Keratinocyte (primary cell): ENCODE measurements around the gene FLNB. TPM values are rescaled to one million over a fixed set of nuclear protein-coding genes. Genes with fewer than 3 reads are reported as not detected.

Experiments
- DNase-seq: peaks from one replicate; pipeline ENCODE4 v3.0.0-alpha.2; 2011; ENCODE audit warnings: low read depth, missing footprints, low spot score
- FAIRE-seq: peaks from 2 replicates; lab custom pipeline; 2011; peaks lifted over from hg19 to GRCh38; lab: Jason Lieb, UNC
- H2AFZ ChIP-seq: 2 replicates; pipeline ENCODE4 v1.6.0; 2012; ENCODE audit warnings: low read length, control low read depth, inconsistent platforms; ENCODE audit not compliant: control insufficient read depth
- H3K27ac ChIP-seq: 2 replicates; pipeline ENCODE4 v1.5.1; 2011; ENCODE audit warnings: low read length; ENCODE audit not compliant: control insufficient read depth, insufficient read depth
- H3K27me3 ChIP-seq: 3 replicates; pipeline ENCODE4 v1.6.0; 2011; ENCODE audit warnings: low read length; ENCODE audit not compliant: control insufficient read depth, insufficient read depth; ENCODE audit errors: extremely low read depth
- H3K36me3 ChIP-seq, 2 experiments: 2 replicates in 1 of 2; 3 replicates in 1 of 2; pipeline ENCODE4 v1.5.1; 2011; ENCODE audit warnings: low read length in 2 of 2, mild to moderate bottlenecking in 1 of 2; ENCODE audit not compliant: control insufficient read depth in 2 of 2, insufficient read depth in 2 of 2; ENCODE audit errors: extremely low read depth in 1 of 2
- H3K4me1 ChIP-seq: 3 replicates; pipeline ENCODE4 v1.5.1; 2011; ENCODE audit warnings: low read length; ENCODE audit not compliant: control insufficient read depth, insufficient read depth; ENCODE audit errors: extremely low read depth
- H3K4me2 ChIP-seq: 3 replicates; pipeline ENCODE4 v1.6.0; 2011; ENCODE audit warnings: low read depth, low read length; ENCODE audit not compliant: control insufficient read depth, insufficient read depth; ENCODE audit errors: extremely low read depth
- H3K4me3 ChIP-seq, 3 experiments: fragments of 200-600 bp in 1 of 3; sonication (generic) in 1 of 3; 2 replicates in 2 of 3; 3 replicates in 1 of 3; pipeline ENCODE4 v1.5.1; 2011 to 2016; ENCODE audit warnings: low read length in 3 of 3, mild to moderate bottlenecking in 3 of 3, control low read depth in 2 of 3, inconsistent platforms in 1 of 3, low read depth in 1 of 3, mixed read lengths in 1 of 3, mixed run types in 1 of 3, moderate library complexity in 1 of 3; ENCODE audit not compliant: control insufficient read depth in 2 of 3, insufficient read depth in 2 of 3; ENCODE audit errors: extremely low read depth in 1 of 3
- H3K79me2 ChIP-seq: 2 replicates; pipeline ENCODE4 v1.6.0; 2012; ENCODE audit warnings: low read length; ENCODE audit not compliant: control insufficient read depth, insufficient read depth
- H3K9ac ChIP-seq: 3 replicates; pipeline ENCODE4 v1.6.0; 2011; ENCODE audit warnings: low read length; ENCODE audit not compliant: control insufficient read depth, insufficient read depth; ENCODE audit errors: extremely low read depth
- H3K9me1 ChIP-seq: 3 replicates; pipeline ENCODE4 v1.6.0; 2011; ENCODE audit warnings: low read length; ENCODE audit not compliant: control insufficient read depth, insufficient read depth; ENCODE audit errors: extremely low read depth
- H3K9me3 ChIP-seq: 2 replicates; pipeline ENCODE4 v1.5.1; 2012; ENCODE audit warnings: low read depth, low read length; ENCODE audit not compliant: control insufficient read depth
- H4K20me1 ChIP-seq: 3 replicates; pipeline ENCODE4 v1.6.0; 2011; ENCODE audit warnings: low read length; ENCODE audit not compliant: control insufficient read depth, insufficient read depth; ENCODE audit errors: extremely low read depth
- EZH2 ChIP-seq: IDR thresholded peaks from one replicate; pipeline ENCODE4 v1.6.1; 2012; ENCODE audit warnings: inconsistent platforms, mild to moderate bottlenecking, low read length, moderate library complexity
- dilution Hi-C: fragments of 300-500 bp; cut with MboI; formaldehyde crosslinking; loops from one replicate; pipeline ENCODE4 v1.7.0; 2020; ENCODE audit warnings: low sequenced_read_pairs; ENCODE audit not compliant: extremely low pct_ligation_motif_present
- polyA plus RNA-seq, 5 experiments: library from polyadenylated mRNA; depleted of rRNA in 3 of 5; stranded (reverse) in 3 of 5; stranded (forward) in 1 of 5; unstranded in 1 of 5; fragments of >200 nt; gene quantifications; 1 replicate in 1 of 5; 2 replicates in 3 of 5; 3 replicates in 1 of 5; pipeline versions ENCODE4 v1.2.1 to v1.2.3, GENCODE V29; 2011 to 2012; ENCODE audit warnings: missing spikeins in 2 of 5, low read depth in 1 of 5, low replicate concordance in 1 of 5
- TF ChIP-seq, protein P1 (sequence below), 3 experiments: IDR thresholded peaks in 1 of 3; conservative IDR thresholded peaks in 1 of 3; optimal IDR thresholded peaks in 1 of 3; 2 replicates in 2 of 3; 3 replicates in 1 of 3; pipeline versions ENCODE3 to v1.5.1; 2011; ENCODE audit warnings: low read length in 3 of 3, mild to moderate bottlenecking in 3 of 3, moderate library complexity in 2 of 3, control low read depth in 1 of 3, inconsistent platforms in 1 of 3; ENCODE audit not compliant: insufficient read depth in 2 of 3; ENCODE audit errors: extremely low read depth in 1 of 3

FLNB gene
- polyA plus RNA-seq, 1 donor (not counting 4 experiments of a cell fraction or from before 2014, with no cell fraction given): 289 TPM

DNA sequence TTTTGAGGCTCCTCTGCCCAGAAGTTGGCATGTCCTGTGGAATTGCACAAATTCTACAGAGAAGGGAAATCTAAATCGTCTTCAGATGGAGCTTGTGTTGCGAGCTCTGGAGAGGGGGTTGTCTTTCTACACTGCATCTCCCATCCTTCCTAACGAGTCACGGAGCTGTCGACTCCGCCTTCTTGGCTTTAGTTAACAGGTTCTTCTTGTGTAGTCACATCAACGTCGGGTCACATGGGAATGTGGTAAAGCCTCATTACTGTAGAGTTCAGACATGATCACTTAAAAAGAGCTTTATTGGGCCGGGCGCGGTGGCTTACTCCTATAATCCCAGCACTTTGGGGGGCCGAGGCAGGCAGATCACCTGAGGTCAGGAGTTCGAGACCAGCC, 142.6 kb downstream of the FLNB start:
- H3K9me1 ChIP-seq: peaks cover 2% of the 10 kb centered on the region
- FAIRE-seq (peak; percentile 29), DNase-seq (no peak)
- peaks cover 19% of the 10 kb centered on the region for H3K79me2 ChIP-seq
- peaks cover 71 to 94% of the 10 kb centered on the region in 2 experiments for H3K36me3 ChIP-seq
- no peak overlapping the region for H2AFZ ChIP-seq
- peaks cover 27% of the 10 kb centered on the region for H4K20me1 ChIP-seq
- no peaks in the 10 kb centered on the region for H3K9me3 ChIP-seq
- H3K4me2 ChIP-seq: no peak overlapping the region
- H3K9ac ChIP-seq: no peak overlapping the region
- no peak overlapping the region for H3K4me3 ChIP-seq
- H3K4me1 ChIP-seq: no peaks in the 10 kb centered on the region
- no peaks in the 10 kb centered on the region for H3K27me3 ChIP-seq
- dilution Hi-C loops: no loop called here
- TF ChIP-seq, protein P1, sequence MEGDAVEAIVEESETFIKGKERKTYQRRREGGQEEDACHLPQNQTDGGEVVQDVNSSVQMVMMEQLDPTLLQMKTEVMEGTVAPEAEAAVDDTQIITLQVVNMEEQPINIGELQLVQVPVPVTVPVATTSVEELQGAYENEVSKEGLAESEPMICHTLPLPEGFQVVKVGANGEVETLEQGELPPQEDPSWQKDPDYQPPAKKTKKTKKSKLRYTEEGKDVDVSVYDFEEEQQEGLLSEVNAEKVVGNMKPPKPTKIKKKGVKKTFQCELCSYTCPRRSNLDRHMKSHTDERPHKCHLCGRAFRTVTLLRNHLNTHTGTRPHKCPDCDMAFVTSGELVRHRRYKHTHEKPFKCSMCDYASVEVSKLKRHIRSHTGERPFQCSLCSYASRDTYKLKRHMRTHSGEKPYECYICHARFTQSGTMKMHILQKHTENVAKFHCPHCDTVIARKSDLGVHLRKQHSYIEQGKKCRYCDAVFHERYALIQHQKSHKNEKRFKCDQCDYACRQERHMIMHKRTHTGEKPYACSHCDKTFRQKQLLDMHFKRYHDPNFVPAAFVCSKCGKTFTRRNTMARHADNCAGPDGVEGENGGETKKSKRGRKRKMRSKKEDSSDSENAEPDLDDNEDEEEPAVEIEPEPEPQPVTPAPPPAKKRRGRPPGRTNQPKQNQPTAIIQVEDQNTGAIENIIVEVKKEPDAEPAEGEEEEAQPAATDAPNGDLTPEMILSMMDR (optimal IDR thresholded peaks at IDR 0.05 in 1 of 3, IDR thresholded peaks at IDR 0.05 in 1 of 3, conservative IDR thresholded peaks at IDR 0.05 in 1 of 3; ENCODE audit: extremely low read depth in 1 of 3, insufficient read depth in 2 of 3, low read length in 3 of 3): no peak
- TF ChIP-seq EZH2: no peak
- H3K27ac ChIP-seq: no peak overlapping the region

GRCh38 chr3:58151637-58152036, 143.4 kb downstream of the FLNB start:
- Histone ChIP-seq H3K9ac (no peak overlapping the region), H3K9me3 (no peaks in the 10 kb centered on the region), H3K9me1 (peaks cover 2% of the 10 kb centered on the region), H3K4me3 (no peak overlapping the region), H3K4me1 (no peaks in the 10 kb centered on the region), H2AFZ (no peak overlapping the region), H3K4me2 (no peak overlapping the region), H3K79me2 (peaks cover 13% of the 10 kb centered on the region), H3K27me3 (no peaks in the 10 kb centered on the region), H3K36me3 (peaks cover 68 to 94% of the 10 kb centered on the region in 2 experiments), H3K27ac (no peak overlapping the region), H4K20me1 (peaks cover 19% of the 10 kb centered on the region)
- TF ChIP-seq EZH2: no peak
- TF ChIP-seq, protein P1 (optimal IDR thresholded peaks at IDR 0.05 in 1 of 3, IDR thresholded peaks at IDR 0.05 in 1 of 3, conservative IDR thresholded peaks at IDR 0.05 in 1 of 3; ENCODE audit: extremely low read depth in 1 of 3, insufficient read depth in 2 of 3, low read length in 3 of 3): no peak
- no peak for FAIRE-seq
- DNase-seq: no peak
- dilution Hi-C loops: no loop called here
